Left lobe of liver (tissue), 2 donors: ENCODE data around the gene MPZL2. TPM values are rescaled to one million over a fixed set of nuclear protein-coding genes. Genes with fewer than 3 reads are reported as not detected.
A peak's percentile ranks its signal among the peaks of the same experiment; 100 is the strongest.

Experiments
- ATAC-seq: fragments of 200-7000 bp; cut with Tn5 transposase; one replicate; pipeline ENCODE4 v1.9.1; 2020; ENCODE audit warnings: mild to moderate bottlenecking, moderate library complexity
- DNase-seq: peaks from one replicate; pipeline ENCODE4 v3.0.0-alpha.2; 2020; ENCODE audit warnings: low spot score
- total RNA-seq: library from RNA; stranded (reverse); gene quantifications from one replicate; pipeline ENCODE4 v1.2.1, GENCODE V29; 2021
- donor health status: DM: no; HTN: no; CAD: no; lungs with moderate emphysema.
- donor health status: DM: no; HTN: yes; CAD: no.

The MPZL2 gene
- total RNA-seq, 1 donor from 2014 or later, result 18.6 TPM

GRCh38 chr11:118283756-118284350, 19.8 kb upstream of the MPZL2 start:
- ATAC-seq (no peak), DNase-seq (no peak)

GRCh38 chr11:118283037-118283636, 19.0 kb upstream of the MPZL2 start:
- ATAC-seq (peak; percentile 58), DNase-seq (no peak)

GRCh38 chr11:118282606-118283005, 18.5 kb upstream of the MPZL2 start:
- no peak for ATAC-seq
- DNase-seq, result no peak

GRCh38 chr11:118281284-118281683, 17.2 kb upstream of the MPZL2 start:
- ATAC-seq (no peak), DNase-seq (no peak)

GRCh38 chr11:118277312-118277711, 13.2 kb upstream of the MPZL2 start:
- no peak for ATAC-seq
- no peak for DNase-seq

GRCh38 chr11:118276422-118276821, 12.3 kb upstream of the MPZL2 start:
- no peak for DNase-seq

GRCh38 chr11:118275176-118275575, 11.1 kb upstream of the MPZL2 start:
- DNase-seq (no peak), ATAC-seq (no peak)

More at GRCh38 chr11:118276422-118276821, 12.3 kb upstream of the MPZL2 start:
- no peak for ATAC-seq

GRCh38 chr11:118274186-118274585, 10.1 kb upstream of the MPZL2 start:
- ATAC-seq (no peak), DNase-seq (no peak)

- ATAC-seq, result no peak
Measured at GRCh38 chr11:118272001-118272400, 7.9 kb upstream of the MPZL2 start.

GRCh38 chr11:118267486-118267885, 3.4 kb upstream of the MPZL2 start:
- no peak for ATAC-seq
- no peak for DNase-seq

More at GRCh38 chr11:118272001-118272400, 7.9 kb upstream of the MPZL2 start:
- DNase-seq, result no peak

GRCh38 chr11:118265954-118266353, 1.9 kb upstream of the MPZL2 start:
- ATAC-seq, result no peak

GRCh38 chr11:118264569-118265465, 720 bp upstream of the MPZL2 start:
- no peak for ATAC-seq
- no peak for DNase-seq

More at GRCh38 chr11:118265954-118266353, 1.9 kb upstream of the MPZL2 start:
- DNase-seq, result no peak

- ATAC-seq (no peak), DNase-seq (no peak)
Measured at GRCh38 chr11:118263112-118263511, 985 bp downstream of the MPZL2 start.

- ATAC-seq (no peak), DNase-seq (no peak)
Measured at GRCh38 chr11:118260353-118260752, 3.7 kb downstream of the MPZL2 start.

GRCh38 chr11:118259138-118259537, 5.0 kb downstream of the MPZL2 start:
- ATAC-seq (no peak), DNase-seq (no peak)

- ATAC-seq, result peak; percentile 29
- DNase-seq, result no peak
Measured at GRCh38 chr11:118258410-118258809, 5.7 kb downstream of the MPZL2 start.

GRCh38 chr11:118252688-118253087, 11.4 kb downstream of the MPZL2 start:
- DNase-seq, result no peak
- no peak for ATAC-seq

- peak; percentile 89 for ATAC-seq
Measured at GRCh38 chr11:118251858-118252652, 12.0 kb downstream of the MPZL2 start, which contains the start of gene MPZL3. TSS of gene MPZL3 (minus strand) at chr11:118252365. CDS start at chr11:118252294, 71 bp downstream.

GRCh38 chr11:118247041-118247440, 17.1 kb downstream of the MPZL2 start:
- no peak for DNase-seq
- peak; percentile 90 for ATAC-seq

More at GRCh38 chr11:118251858-118252652, 12.0 kb downstream of the MPZL2 start, which contains the start of gene MPZL3:
- peak; percentile 85 for DNase-seq

- DNase-seq, result no peak
- no peak for ATAC-seq
Measured at GRCh38 chr11:118245936-118246562, 18.0 kb downstream of the MPZL2 start.
